ENCODE data around the gene GFRAL. TPM values are rescaled to one million over a fixed set of nuclear protein-coding genes. Genes with fewer than 3 reads are reported as not detected.
A peak's percentile ranks its signal among the peaks of the same experiment; 100 is the strongest.
"Not testable (repeated sequence)": the region's sequence is repeated elsewhere in the genome, so short reads cannot be mapped to it uniquely, and the experiment has no call there.

Gene GFRAL
- total RNA-seq, 1 experiment from 2014 or later, result not detected

DNA sequence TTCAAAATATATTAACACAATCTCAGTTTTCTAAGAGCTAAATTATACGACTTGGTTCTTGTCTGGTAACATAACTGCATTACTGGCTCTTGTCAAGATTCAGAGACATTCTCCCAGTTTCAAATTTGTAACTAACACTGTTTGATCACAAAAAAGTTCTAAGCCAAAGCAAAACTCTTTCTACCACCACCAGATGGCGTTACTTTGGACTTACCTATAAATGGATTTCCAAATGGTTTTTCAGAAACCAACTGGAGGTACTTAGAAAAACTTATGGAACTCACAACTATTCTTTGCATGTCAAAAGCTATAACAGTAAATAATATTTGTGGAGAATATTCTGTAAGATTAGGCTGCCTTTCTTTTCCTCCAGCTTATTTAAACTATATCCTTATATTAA lies 34.2 kb upstream of the GFRAL start:
- H3K4me2 ChIP-seq (ENCODE audit: low read length), result no peak overlapping the region
- no peaks in the 10 kb centered on the region for H3K79me2 ChIP-seq (ENCODE audit: low read length)
- no TSS peak for BruUV-seq (replicated peaks)
- ChIA-PET CTCF (no interaction called here), POLR2A (ENCODE audit: unreplicated experiment) (no interaction called here)
- no peaks in the 10 kb centered on the region for H4K20me1 ChIP-seq (ENCODE audit: low read length)
- no peak overlapping the region for H3K27ac ChIP-seq (ENCODE audit: low read length)
- H3F3A ChIP-seq (ENCODE audit: low read length, unreplicated experiment), result no peaks in the 10 kb centered on the region
- DNase-seq, result peak; percentile 56
- no peaks in the 10 kb centered on the region for H3K9me3 ChIP-seq (ENCODE audit: low read length)
- H3K27me3 ChIP-seq (ENCODE audit: low read length), result no peaks in the 10 kb centered on the region
- H3K9ac ChIP-seq (ENCODE audit: low read length), result no peak overlapping the region
- intact Hi-C loops (cut with micrococcal nuclease), result no loop called here
- no peaks in the 10 kb centered on the region for H3K9me2 ChIP-seq (replicated peaks; ENCODE audit: low read length)
- no peak for ATAC-seq
- H3K4me1 ChIP-seq (ENCODE audit: insufficient read depth, low read length), result no peaks in the 10 kb centered on the region
- no peak overlapping the region for H2AFZ ChIP-seq (ENCODE audit: low read length)
- TF ChIP-seq, protein P1, sequence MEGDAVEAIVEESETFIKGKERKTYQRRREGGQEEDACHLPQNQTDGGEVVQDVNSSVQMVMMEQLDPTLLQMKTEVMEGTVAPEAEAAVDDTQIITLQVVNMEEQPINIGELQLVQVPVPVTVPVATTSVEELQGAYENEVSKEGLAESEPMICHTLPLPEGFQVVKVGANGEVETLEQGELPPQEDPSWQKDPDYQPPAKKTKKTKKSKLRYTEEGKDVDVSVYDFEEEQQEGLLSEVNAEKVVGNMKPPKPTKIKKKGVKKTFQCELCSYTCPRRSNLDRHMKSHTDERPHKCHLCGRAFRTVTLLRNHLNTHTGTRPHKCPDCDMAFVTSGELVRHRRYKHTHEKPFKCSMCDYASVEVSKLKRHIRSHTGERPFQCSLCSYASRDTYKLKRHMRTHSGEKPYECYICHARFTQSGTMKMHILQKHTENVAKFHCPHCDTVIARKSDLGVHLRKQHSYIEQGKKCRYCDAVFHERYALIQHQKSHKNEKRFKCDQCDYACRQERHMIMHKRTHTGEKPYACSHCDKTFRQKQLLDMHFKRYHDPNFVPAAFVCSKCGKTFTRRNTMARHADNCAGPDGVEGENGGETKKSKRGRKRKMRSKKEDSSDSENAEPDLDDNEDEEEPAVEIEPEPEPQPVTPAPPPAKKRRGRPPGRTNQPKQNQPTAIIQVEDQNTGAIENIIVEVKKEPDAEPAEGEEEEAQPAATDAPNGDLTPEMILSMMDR (conservative IDR thresholded peaks at IDR 0.05; ENCODE audit: low read depth, low read length), result peak; percentile 73
- TF ChIP-seq EZH2 (IDR thresholded peaks at IDR 0.05; ENCODE audit: low read length, unreplicated experiment), result no peak
- H3K4me3 ChIP-seq (ENCODE audit: low read length), result no peak overlapping the region
- H3K36me3 ChIP-seq (ENCODE audit: low read depth, low read length), result no peaks in the 10 kb centered on the region

DNA sequence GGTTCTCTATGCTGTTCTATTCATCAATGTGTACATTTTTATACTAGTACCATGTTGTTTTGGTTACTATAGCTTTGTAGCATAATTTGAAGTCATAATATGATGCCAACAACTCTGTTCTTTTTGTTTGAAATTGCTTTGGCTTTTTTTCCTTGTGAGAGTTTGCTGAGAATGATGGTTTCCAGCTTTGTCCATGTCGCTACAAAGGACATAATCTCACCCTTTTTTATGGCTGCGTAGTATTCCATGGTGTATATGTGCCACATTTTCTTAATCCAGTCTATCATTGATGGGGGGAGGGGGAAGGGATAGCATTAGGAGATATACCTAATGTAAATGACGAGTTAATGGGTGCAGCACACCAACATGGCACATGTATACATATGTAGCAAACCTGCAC lies 30.1 kb upstream of the GFRAL start:
- H3K9me2 ChIP-seq (replicated peaks; ENCODE audit: low read length); H3K27me3 ChIP-seq (ENCODE audit: low read length); H3K4me2 ChIP-seq (ENCODE audit: low read length); H3K4me3 ChIP-seq (ENCODE audit: low read length); H3K27ac ChIP-seq (ENCODE audit: low read length); CTCF ChIA-PET; H4K20me1 ChIP-seq (ENCODE audit: low read length); POLR2A ChIA-PET (ENCODE audit: unreplicated experiment); DNase-seq; H3K4me1 ChIP-seq (ENCODE audit: insufficient read depth, low read length); intact Hi-C loops (cut with micrococcal nuclease); H2AFZ ChIP-seq (ENCODE audit: low read length); H3F3A ChIP-seq (ENCODE audit: low read length, unreplicated experiment); H3K9me3 ChIP-seq (ENCODE audit: low read length); H3K9ac ChIP-seq (ENCODE audit: low read length); ATAC-seq; H3K36me3 ChIP-seq (ENCODE audit: low read depth, low read length); BruUV-seq (replicated peaks); H3K79me2 ChIP-seq (ENCODE audit: low read length): not testable (repeated sequence)

DNA sequence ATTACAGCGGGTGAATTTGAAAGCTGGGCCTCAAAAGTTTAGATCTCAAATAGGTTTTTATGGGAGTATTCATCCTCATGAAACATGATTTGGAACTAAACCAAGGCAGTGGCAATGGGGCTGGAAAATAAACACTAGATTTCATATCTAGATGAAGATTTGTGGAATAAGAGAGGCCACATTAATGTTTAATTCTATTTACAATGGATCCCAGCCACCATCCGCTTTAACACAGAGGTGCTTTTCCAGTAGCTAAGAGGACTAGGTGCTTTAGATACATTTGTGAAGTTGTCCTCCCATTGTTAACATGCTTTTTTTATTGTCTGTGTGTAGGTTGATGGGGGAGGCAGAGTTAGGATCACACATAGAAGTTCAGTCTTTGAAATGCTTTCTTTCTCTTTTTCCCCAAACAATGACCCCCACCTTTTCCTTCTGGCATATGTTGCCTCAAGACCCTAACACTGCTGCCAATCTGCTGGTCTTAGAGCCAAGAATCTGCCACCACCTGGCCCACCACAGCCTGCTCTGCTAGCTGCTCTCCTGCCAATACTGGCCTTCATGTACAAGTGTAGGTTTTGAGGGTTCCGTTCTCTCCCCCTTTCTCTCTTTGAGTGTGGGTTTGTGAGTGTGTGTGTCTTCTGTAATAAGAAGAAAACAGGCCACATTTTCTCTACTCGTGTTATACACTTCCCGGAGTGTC lies 27.8 kb upstream of the GFRAL start:
- Histone ChIP-seq H3K27ac (ENCODE audit: low read length) (no peak overlapping the region), H3K27me3 (ENCODE audit: low read length) (peaks cover 9% of the 10 kb centered on the region; the same call in 1 of the 2 replicates), H3K4me3 (ENCODE audit: low read length) (no peak overlapping the region), H3K9me2 (replicated peaks; ENCODE audit: low read length) (no peaks in the 10 kb centered on the region), H3K79me2 (ENCODE audit: low read length) (no peaks in the 10 kb centered on the region), H3K36me3 (ENCODE audit: low read depth, low read length) (no peaks in the 10 kb centered on the region), H2AFZ (ENCODE audit: low read length) (no peak overlapping the region), H3K9me3 (ENCODE audit: low read length) (no peaks in the 10 kb centered on the region), H3K9ac (ENCODE audit: low read length) (no peak overlapping the region), H3K4me1 (ENCODE audit: insufficient read depth, low read length) (no peaks in the 10 kb centered on the region), H4K20me1 (ENCODE audit: low read length) (no peaks in the 10 kb centered on the region), H3K4me2 (ENCODE audit: low read length) (no peak overlapping the region), H3F3A (ENCODE audit: low read length, unreplicated experiment) (no peaks in the 10 kb centered on the region)
- ChIA-PET POLR2A (ENCODE audit: unreplicated experiment) (no interaction called here), CTCF (no interaction called here)
- BruUV-seq (replicated peaks), result no TSS peak
- no peak for DNase-seq
- TF ChIP-seq EZH2phosphoT487 (IDR thresholded peaks at IDR 0.05; ENCODE audit: borderline replicate concordance, low read length) (no peak), EZH2 (IDR thresholded peaks at IDR 0.05; ENCODE audit: low read length, unreplicated experiment) (no peak)
- TF ChIP-seq, protein P1 (conservative IDR thresholded peaks at IDR 0.05; ENCODE audit: low read depth, low read length), result no peak
- intact Hi-C loops (cut with micrococcal nuclease), result no loop called here
- peak; percentile 45; the same call in 1 of the 2 replicates for ATAC-seq

Measured in PC-3 (cell line).